Tibial nerve (tissue), 4 donors: ENCODE results near the gene CAMK2N1. TPM values are rescaled to one million over a fixed set of nuclear protein-coding genes. Genes with fewer than 3 reads are reported as not detected.

ENCODE experiments used
- DNase-seq, 2 donors: peaks; one replicate each; pipeline ENCODE4 v3.0.0-alpha.2; 2019; ENCODE audit warnings: low spot score in 2 of 2
- H3K27ac ChIP-seq, 4 donors: fragments of 200-600 bp; sonication (generic) in 3 of 4; one replicate each; pipeline ENCODE4 v1.5.1; 2017 to 2019; ENCODE audit warnings: mild to moderate bottlenecking in 1 of 4
- H3K27me3 ChIP-seq, 2 donors: fragments of 200-600 bp; sonication (generic) in 1 of 2; one replicate each; pipeline versions ENCODE4 v1.5.1 to v1.6.0; 2017 to 2019
- H3K36me3 ChIP-seq, 3 donors: fragments of 200-600 bp; sonication (generic); one replicate each; pipeline ENCODE4 v1.5.1; 2018 to 2019
- H3K4me1 ChIP-seq, 4 donors: fragments of 200-600 bp; sonication (generic) in 3 of 4; one replicate each; pipeline ENCODE4 v1.5.1; 2017 to 2019
- H3K4me3 ChIP-seq, 4 donors: fragments of 200-600 bp; sonication (generic) in 3 of 4; one replicate each; pipeline ENCODE4 v1.5.1; 2017 to 2019; ENCODE audit warnings: mild to moderate bottlenecking in 1 of 4, moderate library complexity in 1 of 4
- H3K9me3 ChIP-seq, 4 donors: fragments of 200-600 bp; sonication (generic) in 3 of 4; one replicate each; pipeline ENCODE4 v1.5.1; 2017 to 2019
- EP300 ChIP-seq, 2 donors: sonication (generic); formaldehyde crosslinking; IDR thresholded peaks; one replicate each; pipeline ENCODE4 v1.6.1; 2017; ENCODE audit warnings: antibody characterized with exemption in 2 of 2, mild to moderate bottlenecking in 1 of 2
- POLR2A ChIP-seq, 2 donors: fragments of 450-650 bp; IDR thresholded peaks; one replicate each; pipeline ENCODE4 v1.6.1; 2017; ENCODE audit warnings: antibody characterized with exemption in 2 of 2, mild to moderate bottlenecking in 2 of 2, moderate library complexity in 2 of 2
- WGBS, 2 donors: methylation state at CpG; one replicate each; pipeline ENCODE4 v1.1.5; 2018; 5-methylcytosine and 5-hydroxymethylcytosine counted together
- total RNA-seq, 4 donors: library from RNA; depleted of rRNA; stranded (reverse); fragments of >200 nt; gene quantifications; one replicate each; pipeline ENCODE4 v1.1.0, GENCODE V29; 2016
- TF ChIP-seq, protein P1 (sequence below), 5 experiments: fragments of 200-600 bp in 3 of 5; fragments of 450-650 bp in 2 of 5; sonication (generic) in 3 of 5; IDR thresholded peaks; one replicate each; pipeline ENCODE4 v1.5.1; 2016 to 2019; ENCODE audit warnings: antibody characterized with exemption in 5 of 5, mild to moderate bottlenecking in 3 of 5, moderate library complexity in 2 of 5

CAMK2N1 gene
- total RNA-seq, 4 donors from 2014 or later, result 2.4 to 5.9 (median 4.8) TPM

- H3K27ac ChIP-seq, result no peak overlapping the region
- peaks cover 0 to 66% of the 10 kb centered on the region in 2 donors for H3K27me3 ChIP-seq
- H3K4me1 ChIP-seq, result peaks cover 0 to 13% (median 5%) of the 10 kb centered on the region in 4 donors
- no peak for TF ChIP-seq POLR2A (IDR thresholded peaks at IDR 0.05)
- TF ChIP-seq, protein P1, sequence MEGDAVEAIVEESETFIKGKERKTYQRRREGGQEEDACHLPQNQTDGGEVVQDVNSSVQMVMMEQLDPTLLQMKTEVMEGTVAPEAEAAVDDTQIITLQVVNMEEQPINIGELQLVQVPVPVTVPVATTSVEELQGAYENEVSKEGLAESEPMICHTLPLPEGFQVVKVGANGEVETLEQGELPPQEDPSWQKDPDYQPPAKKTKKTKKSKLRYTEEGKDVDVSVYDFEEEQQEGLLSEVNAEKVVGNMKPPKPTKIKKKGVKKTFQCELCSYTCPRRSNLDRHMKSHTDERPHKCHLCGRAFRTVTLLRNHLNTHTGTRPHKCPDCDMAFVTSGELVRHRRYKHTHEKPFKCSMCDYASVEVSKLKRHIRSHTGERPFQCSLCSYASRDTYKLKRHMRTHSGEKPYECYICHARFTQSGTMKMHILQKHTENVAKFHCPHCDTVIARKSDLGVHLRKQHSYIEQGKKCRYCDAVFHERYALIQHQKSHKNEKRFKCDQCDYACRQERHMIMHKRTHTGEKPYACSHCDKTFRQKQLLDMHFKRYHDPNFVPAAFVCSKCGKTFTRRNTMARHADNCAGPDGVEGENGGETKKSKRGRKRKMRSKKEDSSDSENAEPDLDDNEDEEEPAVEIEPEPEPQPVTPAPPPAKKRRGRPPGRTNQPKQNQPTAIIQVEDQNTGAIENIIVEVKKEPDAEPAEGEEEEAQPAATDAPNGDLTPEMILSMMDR (IDR thresholded peaks at IDR 0.05), result no peak
- no peak for TF ChIP-seq EP300 (IDR thresholded peaks at IDR 0.05)
- no peaks in the 10 kb centered on the region for H3K36me3 ChIP-seq
- 85 to 89% methylated on average over 2 of the region's 2 CpGs for WGBS, 2 donors
- no peak for DNase-seq
- no peaks in the 10 kb centered on the region for H3K9me3 ChIP-seq
- no peak overlapping the region for H3K4me3 ChIP-seq
These were observed 11.6 kb downstream of the CAMK2N1 start for GRCh38 chr1:20474333-20474975.

DNA sequence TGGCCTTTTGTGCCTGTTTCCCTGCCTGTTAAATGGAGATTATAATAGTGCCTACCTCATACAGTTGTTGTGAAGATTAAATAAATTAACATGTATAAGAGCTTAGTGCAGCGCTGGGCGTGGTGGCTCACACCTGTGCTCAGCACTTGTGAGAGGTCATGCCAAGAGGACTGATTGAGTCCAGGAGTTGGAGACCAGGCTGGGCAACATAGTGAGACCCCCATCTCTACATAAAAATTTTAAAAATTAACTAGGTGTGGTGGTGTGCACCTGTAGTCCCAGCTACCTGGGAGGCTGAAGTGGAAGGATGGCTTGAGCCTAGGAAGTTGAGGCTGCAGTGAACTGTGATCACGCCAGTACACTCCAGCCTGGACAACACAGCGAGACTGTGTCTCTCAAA is 12.1 kb downstream of the CAMK2N1 start:
- DNase-seq, result no peak
- 88 to 94% methylated on average over 4 of the region's 4 CpGs for WGBS, 2 donors
- Histone ChIP-seq H3K9me3 (no peaks in the 10 kb centered on the region), H3K4me3 (no peak overlapping the region), H3K4me1 (peaks cover 0 to 13% (median 5%) of the 10 kb centered on the region in 4 donors), H3K27me3 (peaks cover 0 to 66% of the 10 kb centered on the region in 2 donors), H3K27ac (no peak overlapping the region), H3K36me3 (no peaks in the 10 kb centered on the region)
- no peak for TF ChIP-seq EP300 (IDR thresholded peaks at IDR 0.05)
- TF ChIP-seq, protein P1 (IDR thresholded peaks at IDR 0.05), result no peak
- TF ChIP-seq POLR2A (IDR thresholded peaks at IDR 0.05), result no peak

- TF ChIP-seq EP300 (IDR thresholded peaks at IDR 0.05) (no peak), POLR2A (IDR thresholded peaks at IDR 0.05) (no peak)
- TF ChIP-seq, protein P1 (IDR thresholded peaks at IDR 0.05), result no peak
- peaks cover 0 to 60% of the 10 kb centered on the region in 2 donors for H3K27me3 ChIP-seq
- no peak for DNase-seq
- 30 to 34% methylated on average over 26 to 28 of the region's 28 CpGs for WGBS, 2 donors
- H3K4me1 ChIP-seq, result peaks cover 0 to 13% (median 5%) of the 10 kb centered on the region in 4 donors
- H3K9me3 ChIP-seq, result no peaks in the 10 kb centered on the region
- no peaks in the 10 kb centered on the region for H3K36me3 ChIP-seq
- H3K4me3 ChIP-seq, result no peak overlapping the region
- H3K27ac ChIP-seq, result no peak overlapping the region
These were observed 12.9 kb downstream of the CAMK2N1 start for GRCh38 chr1:20472860-20473711.

- Histone ChIP-seq H3K9me3 (no peaks in the 10 kb centered on the region), H3K36me3 (no peaks in the 10 kb centered on the region), H3K4me1 (peaks cover 0 to 13% (median 2%) of the 10 kb centered on the region in 4 donors), H3K4me3 (no peak overlapping the region), H3K27me3 (peaks cover 0 to 51% of the 10 kb centered on the region in 2 donors), H3K27ac (no peak overlapping the region)
- TF ChIP-seq, protein P1 (IDR thresholded peaks at IDR 0.05), result no peak
- no peak for TF ChIP-seq EP300 (IDR thresholded peaks at IDR 0.05)
- no peak for DNase-seq
- 89 to 95% methylated on average over 4 of the region's 4 CpGs for WGBS, 2 donors
These were observed 13.9 kb downstream of the CAMK2N1 start for GRCh38 chr1:20472121-20472520.

- Histone ChIP-seq H3K9me3 (no peaks in the 10 kb centered on the region), H3K4me3 (no peak overlapping the region), H3K4me1 (peaks cover 0 to 4% (median 0%) of the 10 kb centered on the region in 4 donors), H3K36me3 (no peaks in the 10 kb centered on the region), H3K27ac (no peak overlapping the region), H3K27me3 (peaks cover 0 to 32% of the 10 kb centered on the region in 2 donors)
- DNase-seq, result no peak
- WGBS, 2 donors, result 61 to 62% methylated on average over 3 of the region's 3 CpGs
- TF ChIP-seq, protein P1 (IDR thresholded peaks at IDR 0.05), result no peak
- TF ChIP-seq EP300 (IDR thresholded peaks at IDR 0.05) (no peak), POLR2A (IDR thresholded peaks at IDR 0.05) (no peak)
These were observed 15.8 kb downstream of the CAMK2N1 start for GRCh38 chr1:20470194-20470593.
